GM18511 (cell line): Measurements from ENCODE around the gene GNPTAB.
"Not testable (repeated sequence)": the region's sequence is repeated elsewhere in the genome, so short reads cannot be mapped to it uniquely, and the experiment has no call there.

Source experiments
- ATAC-seq: cut with Tn5 transposase; IDR thresholded peaks from one replicate; pipeline ENCODE4 v1.9.1; 2021; ENCODE audit warnings: mild to moderate bottlenecking, moderate library complexity; ENCODE audit not compliant: unreplicated experiment

GNPTAB gene

GRCh38 chr12:101740566-101740965 is 90.2 kb downstream of the GNPTAB start:
- ATAC-seq = no peak

- no peak for ATAC-seq
Measured at GRCh38 chr12:101738920-101739665, 91.7 kb downstream of the GNPTAB start, which contains the start of gene SYCP3. Gene SYCP3, minus strand, starts transcription at chr12:101739462. Its CDS starts 1,527 bp downstream, at chr12:101737935.

DNA sequence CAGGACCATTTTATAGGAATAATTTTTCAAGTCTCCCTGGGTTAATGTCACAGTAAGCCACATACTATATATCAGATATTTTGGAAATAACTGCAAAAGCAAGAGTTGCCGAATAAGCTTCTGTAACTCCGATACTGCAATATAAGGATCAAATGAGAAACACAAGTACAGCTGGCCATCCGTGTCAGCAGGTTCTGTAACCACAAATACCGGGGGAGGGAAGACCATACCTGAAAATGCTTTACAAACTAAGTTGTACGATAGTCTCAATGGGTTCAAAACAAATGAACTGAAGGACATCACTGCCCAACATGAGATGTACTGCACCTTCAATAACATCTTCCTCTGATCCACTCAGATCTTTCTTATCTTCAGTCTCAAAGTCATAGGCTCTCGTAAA is 93.3 kb downstream of the GNPTAB start:
- ATAC-seq = no peak

GRCh38 chr12:101734482-101734881 is 96.3 kb downstream of the GNPTAB start:
- not testable (repeated sequence) for ATAC-seq

GRCh38 chr12:101733166-101733565 is 97.6 kb downstream of the GNPTAB start:
- peak; percentile 54 for ATAC-seq

DNA sequence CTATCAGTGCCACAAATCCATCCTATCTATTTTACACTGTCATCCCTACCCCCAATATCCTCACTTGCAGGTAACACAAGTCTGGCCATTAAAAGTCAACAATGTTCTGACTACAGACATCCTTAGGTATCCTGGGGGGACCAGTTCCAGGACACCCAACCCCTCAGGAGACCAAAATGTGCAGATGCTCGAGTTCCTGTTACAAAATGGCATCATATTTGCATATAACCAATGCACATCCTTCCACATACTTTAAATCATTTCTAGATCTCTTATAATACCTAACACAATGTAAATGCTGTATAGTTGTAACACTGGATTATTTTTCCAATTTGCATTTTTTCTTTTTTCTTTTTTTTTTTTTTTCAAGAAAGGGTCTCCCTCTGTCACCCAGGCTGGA is 98.4 kb downstream of the GNPTAB start:
- ATAC-seq = no peak

GRCh38 chr12:101729842-101730241 is 100.9 kb downstream of the GNPTAB start:
- no peak for ATAC-seq

- ATAC-seq = no peak
Measured at GRCh38 chr12:101727098-101727497, 103.7 kb downstream of the GNPTAB start.

GRCh38 chr12:101722392-101722791 is 108.4 kb downstream of the GNPTAB start:
- no peak for ATAC-seq

- no peak for ATAC-seq
Measured at GRCh38 chr12:101720118-101720517, 110.6 kb downstream of the GNPTAB start.

- ATAC-seq = no peak
Measured at GRCh38 chr12:101719566-101719965, 111.2 kb downstream of the GNPTAB start.

GRCh38 chr12:101714877-101715444 is 115.8 kb downstream of the GNPTAB start:
- no peak for ATAC-seq

DNA sequence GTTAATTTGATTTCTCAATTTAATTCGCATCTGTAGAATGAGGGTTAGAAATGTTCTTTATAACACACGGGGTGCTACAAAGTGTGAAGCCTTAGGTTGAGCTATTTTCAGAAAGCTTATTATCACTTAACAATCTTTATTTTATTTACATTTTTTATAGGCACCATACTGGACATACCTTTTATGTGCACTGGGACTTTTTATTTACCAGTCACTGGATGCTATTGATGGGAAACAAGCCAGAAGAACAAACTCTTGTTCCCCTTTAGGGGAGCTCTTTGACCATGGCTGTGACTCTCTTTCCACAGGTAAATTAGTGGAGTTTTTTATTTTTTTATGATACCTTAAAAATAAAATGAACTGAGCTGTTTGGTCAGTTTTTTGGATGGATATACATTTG is 116.8 kb downstream of the GNPTAB start:
- ATAC-seq = no peak

GRCh38 chr12:101713059-101713682 is 117.6 kb downstream of the GNPTAB start:
- no peak for ATAC-seq

GRCh38 chr12:101710288-101710687 is 120.5 kb downstream of the GNPTAB start:
- no peak for ATAC-seq

DNA sequence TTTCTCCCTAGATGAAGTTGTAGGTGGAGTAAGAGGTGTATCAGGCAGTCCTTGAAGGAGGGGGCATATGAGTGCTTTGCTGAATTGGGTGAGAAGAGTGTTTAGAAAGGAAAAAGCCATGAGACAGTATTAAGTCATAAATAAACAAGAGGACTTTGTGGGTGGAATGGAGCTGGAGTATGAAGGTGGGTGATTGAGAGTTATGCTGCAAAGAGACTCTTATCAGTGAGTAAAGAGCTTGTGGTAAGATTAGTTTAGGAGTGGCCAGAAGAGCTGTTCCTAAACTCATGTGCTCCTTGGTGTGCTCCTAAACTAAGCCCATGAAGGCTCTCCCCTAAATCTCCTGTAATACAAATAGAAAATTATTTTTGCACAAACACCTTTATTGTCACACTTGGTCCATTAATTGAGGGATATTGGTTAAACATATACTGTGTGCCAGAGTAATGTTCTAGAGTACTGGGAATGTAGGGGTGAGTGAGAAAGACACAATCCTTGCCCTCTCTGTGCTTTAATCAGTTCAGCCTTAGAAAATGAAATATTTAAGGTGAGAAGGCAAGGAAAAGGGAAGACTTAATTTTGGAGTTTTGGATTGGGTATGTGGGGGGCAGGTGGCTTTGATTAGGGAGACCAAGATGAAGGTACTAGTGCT is 123.5 kb downstream of the GNPTAB start:
- no peak for ATAC-seq

GRCh38 chr12:101706403-101706802 is 124.4 kb downstream of the GNPTAB start:
- ATAC-seq = no peak

- no peak for ATAC-seq
Measured at GRCh38 chr12:101703487-101703886, 127.3 kb downstream of the GNPTAB start.

- no peak for ATAC-seq
Measured at GRCh38 chr12:101700299-101700820, 130.4 kb downstream of the GNPTAB start.

DNA sequence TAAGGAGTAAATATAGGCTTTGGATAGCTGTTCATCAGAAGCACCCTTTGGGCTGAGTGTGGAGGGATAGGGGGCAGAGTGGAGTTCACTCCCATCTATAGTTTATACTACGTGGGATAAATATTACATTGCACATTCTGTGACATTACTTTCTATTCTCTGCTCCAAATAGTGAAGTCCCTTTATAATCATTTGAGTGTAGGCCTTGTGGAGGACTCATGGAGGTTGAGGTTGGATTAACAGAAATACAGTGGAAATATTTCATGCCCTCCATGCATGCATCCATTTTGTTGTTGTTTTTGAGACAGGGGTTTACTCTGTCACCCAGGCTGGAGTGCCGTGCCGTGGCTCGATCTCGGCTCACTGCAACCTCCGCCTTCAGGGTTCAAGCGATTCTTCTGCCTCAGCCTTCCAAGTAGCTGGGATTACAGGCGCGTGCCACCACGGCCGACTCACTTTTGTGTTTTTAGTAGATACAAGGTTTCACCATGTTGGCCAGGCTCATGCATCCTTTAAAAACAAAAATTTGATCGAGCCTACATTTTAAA is 131.9 kb downstream of the GNPTAB start:
- ATAC-seq = no peak
